Thyroid gland (tissue), 4 donors: Measurements from ENCODE around the gene ATRIP.

Source experiments
- POLR2A ChIP-seq, 2 donors: fragments of 450-650 bp; IDR thresholded peaks; one replicate each; pipeline ENCODE4 v1.6.1; 2017; ENCODE audit warnings: antibody characterized with exemption in 2 of 2, mild to moderate bottlenecking in 2 of 2, moderate library complexity in 1 of 2
- TF ChIP-seq, protein P1 (sequence below), 6 experiments: fragments of 200-600 bp in 3 of 6; fragments of 450-650 bp in 3 of 6; sonication (generic) in 3 of 6; IDR thresholded peaks; one replicate each; pipeline ENCODE4 v1.5.1; 2016 to 2019; ENCODE audit warnings: antibody characterized with exemption in 6 of 6, mild to moderate bottlenecking in 2 of 6, inconsistent platforms in 1 of 6, moderate library complexity in 1 of 6

DNA sequence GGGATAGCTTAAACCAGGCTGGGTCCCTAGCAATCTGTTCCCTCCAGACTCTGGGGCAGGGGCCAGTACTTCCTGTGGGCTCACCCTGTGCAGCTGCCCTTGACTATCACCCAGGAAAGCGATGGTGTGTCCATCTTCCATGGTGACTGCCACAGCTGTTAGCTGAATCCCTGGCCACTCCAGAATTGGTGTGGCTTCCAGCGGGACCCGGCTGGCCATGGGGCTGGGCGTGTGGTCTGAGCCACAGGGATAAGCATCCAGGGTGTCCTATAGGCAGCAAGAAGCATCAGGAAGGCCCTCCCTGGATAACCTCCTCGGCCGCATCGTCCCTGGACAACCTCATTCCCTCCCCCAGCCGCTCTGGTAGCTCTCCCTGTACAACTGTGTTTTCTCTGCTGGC, 23.9 kb upstream of the ATRIP start:
- no peak for TF ChIP-seq POLR2A (IDR thresholded peaks at IDR 0.05)
- TF ChIP-seq, protein P1, sequence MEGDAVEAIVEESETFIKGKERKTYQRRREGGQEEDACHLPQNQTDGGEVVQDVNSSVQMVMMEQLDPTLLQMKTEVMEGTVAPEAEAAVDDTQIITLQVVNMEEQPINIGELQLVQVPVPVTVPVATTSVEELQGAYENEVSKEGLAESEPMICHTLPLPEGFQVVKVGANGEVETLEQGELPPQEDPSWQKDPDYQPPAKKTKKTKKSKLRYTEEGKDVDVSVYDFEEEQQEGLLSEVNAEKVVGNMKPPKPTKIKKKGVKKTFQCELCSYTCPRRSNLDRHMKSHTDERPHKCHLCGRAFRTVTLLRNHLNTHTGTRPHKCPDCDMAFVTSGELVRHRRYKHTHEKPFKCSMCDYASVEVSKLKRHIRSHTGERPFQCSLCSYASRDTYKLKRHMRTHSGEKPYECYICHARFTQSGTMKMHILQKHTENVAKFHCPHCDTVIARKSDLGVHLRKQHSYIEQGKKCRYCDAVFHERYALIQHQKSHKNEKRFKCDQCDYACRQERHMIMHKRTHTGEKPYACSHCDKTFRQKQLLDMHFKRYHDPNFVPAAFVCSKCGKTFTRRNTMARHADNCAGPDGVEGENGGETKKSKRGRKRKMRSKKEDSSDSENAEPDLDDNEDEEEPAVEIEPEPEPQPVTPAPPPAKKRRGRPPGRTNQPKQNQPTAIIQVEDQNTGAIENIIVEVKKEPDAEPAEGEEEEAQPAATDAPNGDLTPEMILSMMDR (IDR thresholded peaks at IDR 0.05): no peak
